SK-N-MC (cell line): Measurements from ENCODE around the gene KCNQ1.

Source experiments
- DNase-seq: peaks from one replicate; pipeline ENCODE4 v3.0.0-alpha.2; 2011; ENCODE audit warnings: low read depth, low spot score
- H3K27ac ChIP-seq: fragments of 200-600 bp; sonication (generic); 2 replicates; pipeline ENCODE4 v1.5.1; 2016; ENCODE audit warnings: mixed run types
- H3K36me3 ChIP-seq: fragments of 200-600 bp; sonication (generic); 2 replicates; pipeline ENCODE4 v1.6.1; 2017; ENCODE audit warnings: antibody characterized with exemption, low read length, mixed read lengths; ENCODE audit not compliant: insufficient read depth
- H3K4me3 ChIP-seq: fragments of 200-600 bp; sonication (generic); 2 replicates; pipeline ENCODE4 v1.5.1; 2016
- H3K9ac ChIP-seq: fragments of 200-600 bp; sonication (generic); 2 replicates; pipeline ENCODE4 v1.8.0; 2017; ENCODE audit warnings: mixed run types, mixed read lengths; ENCODE audit not compliant: insufficient read length
- H3K9me3 ChIP-seq: fragments of 200-600 bp; sonication (generic); 2 replicates; pipeline ENCODE4 v1.6.1; 2017; ENCODE audit warnings: low read depth, mild to moderate bottlenecking, antibody characterized with exemption, low read length, moderate library complexity, mixed read lengths
- EZH2 ChIP-seq: fragments of 200-600 bp; sonication (generic); IDR thresholded peaks from one replicate; pipeline ENCODE4 v1.6.1; 2017; ENCODE audit warnings: antibody characterized with exemption
- FOXP2 ChIP-seq: optimal IDR thresholded peaks from 2 replicates; pipeline ENCODE3; 2011; ENCODE audit warnings: mild to moderate bottlenecking, moderate library complexity; ENCODE audit not compliant: insufficient read depth; ENCODE audit errors: extremely low read length, control extremely low read depth
- POLR2AphosphoS5 ChIP-seq: IDR thresholded peaks from 2 replicates; pipeline ENCODE4 v1.6.1; 2012; ENCODE audit warnings: mild to moderate bottlenecking, low read depth, low read length, borderline replicate concordance

KCNQ1 gene

DNA sequence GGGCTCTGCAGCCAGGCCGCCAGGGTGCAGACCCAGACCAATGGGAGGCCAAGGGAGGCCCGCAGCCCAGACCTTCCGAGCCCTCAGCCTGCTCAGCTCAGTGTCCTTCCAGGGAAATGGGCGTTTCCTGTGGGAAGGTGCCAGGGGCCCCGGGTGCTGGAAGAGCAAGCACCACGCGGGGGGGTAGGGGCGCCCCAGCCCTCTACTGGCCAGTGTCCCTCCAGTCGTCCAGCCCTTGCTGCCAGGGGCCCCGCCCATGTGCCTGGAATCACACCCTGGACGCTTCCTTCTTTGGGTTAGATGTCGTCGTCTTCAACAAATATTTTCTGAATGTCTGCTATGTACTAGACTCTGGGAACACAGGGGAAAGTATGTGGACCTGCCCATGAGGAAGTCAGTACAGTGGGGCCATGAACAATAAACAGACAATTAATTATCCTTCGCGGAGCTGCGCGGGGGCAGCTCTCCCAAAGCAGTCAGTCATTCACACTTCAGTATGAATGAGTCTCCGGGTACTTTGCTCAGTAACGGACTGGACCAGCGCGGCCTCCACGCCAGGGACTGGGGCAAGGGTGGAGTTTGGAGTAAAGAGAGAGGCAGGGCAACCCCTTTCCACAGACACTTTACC lies 380.6 kb downstream of the KCNQ1 start:
- H3K4me3 ChIP-seq = no peak overlapping the region

DNA sequence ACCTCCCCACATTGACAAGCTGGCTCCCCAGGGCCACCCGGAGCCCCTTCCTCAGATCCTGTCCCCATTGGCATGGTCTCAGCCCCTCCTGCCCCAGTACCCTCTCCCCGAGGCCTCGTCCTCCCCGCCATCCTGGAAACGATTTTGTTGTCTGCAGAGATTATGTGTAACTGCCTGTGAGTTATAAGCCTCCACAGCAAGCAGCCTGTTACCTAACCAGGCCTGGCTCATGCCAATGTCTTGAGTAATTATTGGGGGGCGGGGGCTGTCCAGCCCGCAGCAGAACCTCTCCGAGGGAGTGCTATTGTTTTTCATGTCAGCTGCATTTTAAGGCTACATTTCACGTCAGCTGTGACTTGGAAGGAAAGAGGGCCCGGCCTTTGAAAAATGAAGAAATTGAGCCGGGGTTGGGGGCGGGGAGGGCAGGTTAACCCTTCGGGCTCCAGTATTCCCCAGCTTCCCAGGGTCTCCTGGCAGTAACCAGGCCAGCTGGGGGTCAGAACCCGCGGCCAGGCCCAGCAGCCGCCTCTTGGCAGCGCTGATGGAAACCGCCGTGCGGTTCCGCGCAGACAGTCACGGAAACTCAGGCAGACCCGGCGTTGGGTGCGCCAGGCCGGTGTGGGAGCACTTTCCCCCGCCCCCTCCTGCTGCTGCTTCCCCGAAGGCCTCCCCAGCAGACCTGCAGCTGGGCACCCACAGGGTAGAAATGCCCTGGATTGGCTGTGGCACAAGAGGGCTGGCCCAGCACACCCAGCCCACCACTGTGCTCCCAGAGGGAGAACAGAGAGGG lies 381.3 kb downstream of the KCNQ1 start:
- H3K36me3 ChIP-seq = no peaks in the 10 kb centered on the region
- H3K9ac ChIP-seq = no peak overlapping the region
- TF ChIP-seq POLR2AphosphoS5 = no peak
- no peak for TF ChIP-seq EZH2
- no peak for TF ChIP-seq FOXP2
- 0 out of 2 replicates have a peak, but pooled peaks cover 4% of the 10 kb centered on the region for H3K9me3 ChIP-seq
- H3K4me3 ChIP-seq = no peak overlapping the region
- DNase-seq = no peak
- no peak overlapping the region for H3K27ac ChIP-seq

More for the DNA sequence above, 380.6 kb downstream of the KCNQ1 start:
- Histone ChIP-seq H3K9me3 (0 out of 2 replicates have a peak, but pooled peaks cover 4% of the 10 kb centered on the region), H3K36me3 (no peaks in the 10 kb centered on the region), H3K9ac (no peak overlapping the region), H3K27ac (no peak overlapping the region)
- no peak for TF ChIP-seq POLR2AphosphoS5
- no peak for TF ChIP-seq EZH2
- no peak for TF ChIP-seq FOXP2
- DNase-seq = no peak

- H3K27ac ChIP-seq = no peak overlapping the region
- H3K36me3 ChIP-seq = no peaks in the 10 kb centered on the region
- 0 out of 2 replicates have a peak, but pooled peaks cover 4% of the 10 kb centered on the region for H3K9me3 ChIP-seq
- TF ChIP-seq POLR2AphosphoS5 (no peak), FOXP2 (no peak), EZH2 (no peak)
- no peak overlapping the region for H3K4me3 ChIP-seq
- H3K9ac ChIP-seq = no peak overlapping the region
- DNase-seq = no peak
These were observed 381.9 kb downstream of the KCNQ1 start for GRCh38 chr11:2826679-2827056.

GRCh38 chr11:2827256-2827655 lies 382.4 kb downstream of the KCNQ1 start:
- 0 out of 2 replicates have a peak, but pooled peaks cover 4% of the 10 kb centered on the region for H3K9me3 ChIP-seq
- no peak overlapping the region for H3K27ac ChIP-seq
- no peak overlapping the region for H3K9ac ChIP-seq
- TF ChIP-seq EZH2 (no peak), POLR2AphosphoS5 (no peak), FOXP2 (no peak)
- H3K4me3 ChIP-seq = no peak overlapping the region
- DNase-seq = no peak
- no peaks in the 10 kb centered on the region for H3K36me3 ChIP-seq

DNA sequence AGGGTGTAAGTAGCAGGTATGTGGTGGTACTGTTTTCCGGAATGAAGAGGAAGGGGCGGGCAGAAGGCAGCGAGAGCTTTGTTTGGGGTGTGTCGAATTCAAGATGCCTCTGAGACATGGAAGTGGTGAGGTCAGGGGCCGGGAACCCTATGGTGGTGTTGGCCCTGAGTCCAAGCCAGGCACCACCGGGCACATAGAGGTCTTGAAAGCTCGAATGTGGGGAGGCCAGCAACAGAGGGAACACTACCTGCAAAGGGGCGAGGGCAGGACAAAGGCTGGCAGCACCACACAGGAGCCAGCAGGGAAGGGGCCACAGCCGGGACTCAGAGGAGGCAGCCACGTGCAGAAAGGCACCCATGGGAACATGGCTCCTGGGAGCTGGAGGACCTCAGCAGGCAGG lies 383.0 kb downstream of the KCNQ1 start:
- no peak overlapping the region for H3K4me3 ChIP-seq
- H3K27ac ChIP-seq = no peak overlapping the region
- H3K9ac ChIP-seq = no peak overlapping the region
- DNase-seq = no peak
- 0 out of 2 replicates have a peak, but pooled peaks cover 4% of the 10 kb centered on the region for H3K9me3 ChIP-seq
- H3K36me3 ChIP-seq = no peaks in the 10 kb centered on the region
- TF ChIP-seq EZH2 (no peak), FOXP2 (no peak), POLR2AphosphoS5 (no peak)

- Histone ChIP-seq H3K9me3 (no peaks in the 10 kb centered on the region), H3K36me3 (no peaks in the 10 kb centered on the region), H3K9ac (no peak overlapping the region), H3K4me3 (no peak overlapping the region), H3K27ac (no peak overlapping the region)
- no peak for DNase-seq
- TF ChIP-seq POLR2AphosphoS5 (no peak), FOXP2 (no peak), EZH2 (no peak)
These were observed 383.9 kb downstream of the KCNQ1 start for GRCh38 chr11:2828585-2829330.

- Histone ChIP-seq H3K9ac (no peak overlapping the region), H3K36me3 (no peaks in the 10 kb centered on the region), H3K4me3 (no peak overlapping the region), H3K9me3 (no peaks in the 10 kb centered on the region), H3K27ac (no peak overlapping the region)
- DNase-seq = no peak
- TF ChIP-seq POLR2AphosphoS5 = no peak
These were observed 385.4 kb downstream of the KCNQ1 start for GRCh38 chr11:2830030-2830812.

GRCh38 chr11:2830886-2831285 lies 386.1 kb downstream of the KCNQ1 start:
- no peak for DNase-seq
- TF ChIP-seq POLR2AphosphoS5 = no peak
- TF ChIP-seq EZH2 = no peak
- TF ChIP-seq FOXP2 = no peak
- Histone ChIP-seq H3K36me3 (no peaks in the 10 kb centered on the region), H3K9me3 (no peaks in the 10 kb centered on the region), H3K27ac (no peak overlapping the region), H3K9ac (no peak overlapping the region), H3K4me3 (no peak overlapping the region)
